ENCODE data around the gene LRFN5. TPM values are rescaled to one million over a fixed set of nuclear protein-coding genes. Genes with fewer than 3 reads are reported as not detected.

LRFN5 gene
- total RNA-seq, 3 donors from 2014 or later: 1.4 to 5.2 (median 3.2) TPM

GRCh38 chr14:41615011-41615595 lies 8.4 kb downstream of the LRFN5 start:
- intact Hi-C loops (cut with DNase I; ENCODE audit: low total_unique reads): no loop called here
- no peaks in the 10 kb centered on the region for H3K4me1 ChIP-seq
- H3K27ac ChIP-seq: no peak overlapping the region
- no peaks in the 10 kb centered on the region for H3K9me3 ChIP-seq
- H3K27me3 ChIP-seq: peaks cover 0 to 4% of the 10 kb centered on the region in 2 donors
- no peak for DNase-seq (ENCODE audit: low spot score in 2 of 2)
- no peak overlapping the region for H3K4me3 ChIP-seq
- TF ChIP-seq POLR2AphosphoS5 (IDR thresholded peaks at IDR 0.05) (no peak), POLR2A (IDR thresholded peaks at IDR 0.05) (no peak), CTCF (IDR thresholded peaks at IDR 0.05) (no peak)
- no peaks in the 10 kb centered on the region for H3K36me3 ChIP-seq

DNA sequence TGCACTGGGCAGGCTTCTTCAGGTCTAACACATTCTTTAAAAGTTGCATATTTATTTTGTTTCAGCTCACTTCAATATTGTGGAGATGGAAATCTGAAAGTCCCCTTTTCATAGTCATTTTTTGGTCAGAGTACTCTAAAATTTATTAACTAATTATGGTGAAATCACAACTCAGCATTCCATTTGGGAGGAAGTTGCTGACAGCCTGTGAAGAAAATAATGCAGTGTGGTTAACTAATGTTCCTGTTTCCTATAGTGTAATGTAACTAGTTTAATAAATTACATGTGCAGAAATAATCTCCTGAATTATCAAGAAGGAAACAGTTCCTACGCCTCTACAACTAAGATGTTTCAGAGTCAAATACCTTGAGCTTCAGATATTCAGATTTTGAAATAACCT lies 17.1 kb downstream of the LRFN5 start:
- TF ChIP-seq POLR2A (IDR thresholded peaks at IDR 0.05) (no peak), POLR2AphosphoS5 (IDR thresholded peaks at IDR 0.05) (no peak), CTCF (IDR thresholded peaks at IDR 0.05) (no peak)
- Histone ChIP-seq H3K9me3 (no peaks in the 10 kb centered on the region), H3K27ac (no peak overlapping the region), H3K27me3 (no peaks in the 10 kb centered on the region), H3K36me3 (no peaks in the 10 kb centered on the region), H3K4me3 (no peak overlapping the region), H3K4me1 (no peaks in the 10 kb centered on the region)
- intact Hi-C loops (cut with DNase I; ENCODE audit: low total_unique reads): no loop called here
- DNase-seq (ENCODE audit: low spot score in 2 of 2): no peak

DNA sequence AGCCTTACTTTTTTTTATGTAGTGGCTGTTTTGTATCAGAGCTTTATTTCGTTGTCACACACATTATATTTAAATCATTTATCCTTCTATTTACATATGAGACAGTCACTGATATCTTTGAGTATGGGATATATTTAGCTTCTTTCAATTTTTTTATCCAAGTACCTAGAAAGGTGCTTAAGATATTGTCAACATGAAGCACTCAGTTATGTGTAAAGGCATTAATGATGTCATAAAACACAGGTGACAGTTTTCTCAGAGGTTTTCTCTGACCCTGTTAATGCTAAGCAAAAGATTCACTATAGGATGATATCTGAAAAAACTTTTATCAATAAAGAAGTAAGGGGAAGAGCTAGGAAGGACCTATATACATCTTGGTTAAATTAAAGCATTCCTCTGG lies 23.2 kb downstream of the LRFN5 start:
- intact Hi-C loops (cut with DNase I; ENCODE audit: low total_unique reads): no loop called here
- no peak for TF ChIP-seq CTCF (IDR thresholded peaks at IDR 0.05)
- no peaks in the 10 kb centered on the region for H3K9me3 ChIP-seq

GRCh38 chr14:41634286-41634685 lies 27.6 kb downstream of the LRFN5 start:
- no peak overlapping the region for H3K27ac ChIP-seq
- DNase-seq (ENCODE audit: low spot score in 2 of 2): no peak
- intact Hi-C loops (cut with DNase I; ENCODE audit: low total_unique reads): no loop called here
- H3K4me1 ChIP-seq: no peaks in the 10 kb centered on the region
- H3K4me3 ChIP-seq: no peak overlapping the region
- no peaks in the 10 kb centered on the region for H3K27me3 ChIP-seq
- no peaks in the 10 kb centered on the region for H3K9me3 ChIP-seq
- H3K36me3 ChIP-seq: no peaks in the 10 kb centered on the region
- no peak for TF ChIP-seq POLR2A (IDR thresholded peaks at IDR 0.05)
- no peak for TF ChIP-seq POLR2AphosphoS5 (IDR thresholded peaks at IDR 0.05)
- TF ChIP-seq CTCF (IDR thresholded peaks at IDR 0.05): no peak

More for the DNA sequence above, 23.2 kb downstream of the LRFN5 start:
- DNase-seq (ENCODE audit: low spot score in 2 of 2): no peak
- no peaks in the 10 kb centered on the region for H3K4me1 ChIP-seq
- H3K4me3 ChIP-seq: no peak overlapping the region
- no peaks in the 10 kb centered on the region for H3K36me3 ChIP-seq
- H3K27me3 ChIP-seq: no peaks in the 10 kb centered on the region
- no peak overlapping the region for H3K27ac ChIP-seq

GRCh38 chr14:41636492-41637392 lies 30.1 kb downstream of the LRFN5 start:
- no peak for DNase-seq (ENCODE audit: low spot score in 2 of 2)
- Histone ChIP-seq H3K9me3 (no peaks in the 10 kb centered on the region), H3K36me3 (no peaks in the 10 kb centered on the region), H3K4me3 (no peak overlapping the region), H3K4me1 (no peaks in the 10 kb centered on the region), H3K27ac (no peak overlapping the region), H3K27me3 (no peaks in the 10 kb centered on the region)
- intact Hi-C loops (cut with DNase I; ENCODE audit: low total_unique reads): no loop called here
- TF ChIP-seq POLR2AphosphoS5 (IDR thresholded peaks at IDR 0.05): no peak
- TF ChIP-seq CTCF (IDR thresholded peaks at IDR 0.05): no peak
- no peak for TF ChIP-seq POLR2A (IDR thresholded peaks at IDR 0.05)
